ENCODE results near the gene GRAMD2B. TPM values are rescaled to one million over a fixed set of nuclear protein-coding genes. Genes with fewer than 3 reads are reported as not detected.

Gene GRAMD2B
- total RNA-seq, 2 donors from 2014 or later = 12.7 to 15.7 TPM

GRCh38 chr5:126479810-126480209 is 56.6 kb downstream of the GRAMD2B start:
- no peak overlapping the region for H3K27ac Mint-ChIP-seq
- ATAC-seq (replicated peaks in 1 of 2) (no peak), DNase-seq (no peak)
- H3K27me3 Mint-ChIP-seq (ENCODE audit: low read depth) = no peaks in the 10 kb centered on the region
- peaks cover 4 to 21% of the 10 kb centered on the region in 2 donors for H3K36me3 Mint-ChIP-seq (ENCODE audit: insufficient read depth in 2 of 2)
- H3K4me1 Mint-ChIP-seq (ENCODE audit: low read depth) = no peaks in the 10 kb centered on the region
- no peak overlapping the region for H3K4me3 Mint-ChIP-seq
- H3K9me3 Mint-ChIP-seq = no peaks in the 10 kb centered on the region

DNA sequence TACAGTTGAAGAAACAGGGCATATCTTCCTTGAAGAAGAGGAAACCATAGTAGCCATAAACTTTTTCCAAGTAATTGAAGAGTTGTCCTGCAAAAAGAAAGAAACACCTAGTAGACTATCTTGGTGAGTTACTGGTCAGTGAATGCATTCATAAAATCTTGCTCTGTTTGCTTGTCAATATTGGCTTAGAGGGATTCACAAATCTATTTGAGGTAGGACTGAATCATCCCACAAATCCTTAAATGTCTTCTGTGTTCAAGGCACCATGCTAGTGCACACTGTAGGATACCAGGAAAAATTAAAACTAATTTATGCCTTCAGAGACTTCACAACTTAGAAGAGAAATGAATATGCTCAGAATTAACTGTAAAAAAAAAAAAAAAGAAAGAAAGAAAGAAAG is 57.6 kb downstream of the GRAMD2B start:
- ATAC-seq (replicated peaks in 1 of 2) = no peak
- no peaks in the 10 kb centered on the region for H3K9me3 Mint-ChIP-seq
- DNase-seq = no peak
- no peaks in the 10 kb centered on the region for H3K4me1 Mint-ChIP-seq (ENCODE audit: low read depth)
- no peaks in the 10 kb centered on the region for H3K27me3 Mint-ChIP-seq (ENCODE audit: low read depth)
- H3K4me3 Mint-ChIP-seq = no peak overlapping the region
- H3K36me3 Mint-ChIP-seq (ENCODE audit: insufficient read depth in 2 of 2) = peaks cover 4 to 16% of the 10 kb centered on the region in 2 donors
- H3K27ac Mint-ChIP-seq = no peak overlapping the region

- H3K27me3 Mint-ChIP-seq (ENCODE audit: low read depth) = no peaks in the 10 kb centered on the region
- ATAC-seq (replicated peaks in 1 of 2) = no peak
- H3K27ac Mint-ChIP-seq = no peak overlapping the region
- H3K4me1 Mint-ChIP-seq (ENCODE audit: low read depth) = no peaks in the 10 kb centered on the region
- H3K9me3 Mint-ChIP-seq = no peaks in the 10 kb centered on the region
- H3K4me3 Mint-ChIP-seq = no peak overlapping the region
- DNase-seq = no peak
- peaks cover 5 to 20% of the 10 kb centered on the region in 2 donors for H3K36me3 Mint-ChIP-seq (ENCODE audit: insufficient read depth in 2 of 2)
Observed at GRCh38 chr5:126481243-126481642, 58.0 kb downstream of the GRAMD2B start.

DNA sequence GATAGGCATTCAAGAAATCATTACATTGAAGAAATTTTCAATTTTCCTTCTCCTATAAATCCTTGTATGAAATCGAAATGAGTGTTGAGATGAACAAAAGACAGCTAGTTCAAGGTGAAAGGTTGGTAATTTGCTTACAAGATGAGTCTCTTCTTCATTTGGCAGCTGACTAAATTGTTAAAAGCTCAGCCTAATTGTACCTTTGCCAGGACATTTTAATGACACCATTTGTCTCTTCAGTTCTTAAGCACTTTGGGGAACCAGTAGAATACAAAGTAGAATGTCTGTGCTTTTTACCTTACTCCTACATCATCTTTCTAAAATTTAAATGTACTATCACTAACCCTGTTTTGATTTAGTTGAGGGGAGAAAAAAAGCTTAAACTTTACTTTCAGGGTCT is 59.4 kb downstream of the GRAMD2B start:
- H3K27me3 Mint-ChIP-seq (ENCODE audit: low read depth) = no peaks in the 10 kb centered on the region
- no peak for DNase-seq
- H3K9me3 Mint-ChIP-seq = no peaks in the 10 kb centered on the region
- H3K36me3 Mint-ChIP-seq (ENCODE audit: insufficient read depth in 2 of 2) = peaks cover 4 to 25% of the 10 kb centered on the region in 2 donors
- H3K4me1 Mint-ChIP-seq (ENCODE audit: low read depth) = no peaks in the 10 kb centered on the region
- ATAC-seq (replicated peaks in 1 of 2) = no peak
- H3K27ac Mint-ChIP-seq = peak overlapping the region; percentile 33
- H3K4me3 Mint-ChIP-seq = no peak overlapping the region

GRCh38 chr5:126483156-126483555 is 59.9 kb downstream of the GRAMD2B start:
- H3K4me1 Mint-ChIP-seq (ENCODE audit: low read depth) = no peaks in the 10 kb centered on the region
- no peak for ATAC-seq (replicated peaks in 1 of 2)
- no peaks in the 10 kb centered on the region for H3K9me3 Mint-ChIP-seq
- no peaks in the 10 kb centered on the region for H3K27me3 Mint-ChIP-seq (ENCODE audit: low read depth)
- no peak overlapping the region for H3K27ac Mint-ChIP-seq
- no peak overlapping the region for H3K4me3 Mint-ChIP-seq
- peaks cover 4 to 26% of the 10 kb centered on the region in 2 donors for H3K36me3 Mint-ChIP-seq (ENCODE audit: insufficient read depth in 2 of 2)
- DNase-seq = no peak

GRCh38 chr5:126484253-126484652 is 61.0 kb downstream of the GRAMD2B start:
- H3K36me3 Mint-ChIP-seq (ENCODE audit: insufficient read depth in 2 of 2) = peaks cover 8 to 27% of the 10 kb centered on the region in 2 donors
- H3K27ac Mint-ChIP-seq = no peak overlapping the region
- no peaks in the 10 kb centered on the region for H3K9me3 Mint-ChIP-seq
- H3K4me1 Mint-ChIP-seq (ENCODE audit: low read depth) = no peaks in the 10 kb centered on the region
- DNase-seq (no peak), ATAC-seq (replicated peaks in 1 of 2) (no peak)
- no peak overlapping the region for H3K4me3 Mint-ChIP-seq
- no peaks in the 10 kb centered on the region for H3K27me3 Mint-ChIP-seq (ENCODE audit: low read depth)

DNA sequence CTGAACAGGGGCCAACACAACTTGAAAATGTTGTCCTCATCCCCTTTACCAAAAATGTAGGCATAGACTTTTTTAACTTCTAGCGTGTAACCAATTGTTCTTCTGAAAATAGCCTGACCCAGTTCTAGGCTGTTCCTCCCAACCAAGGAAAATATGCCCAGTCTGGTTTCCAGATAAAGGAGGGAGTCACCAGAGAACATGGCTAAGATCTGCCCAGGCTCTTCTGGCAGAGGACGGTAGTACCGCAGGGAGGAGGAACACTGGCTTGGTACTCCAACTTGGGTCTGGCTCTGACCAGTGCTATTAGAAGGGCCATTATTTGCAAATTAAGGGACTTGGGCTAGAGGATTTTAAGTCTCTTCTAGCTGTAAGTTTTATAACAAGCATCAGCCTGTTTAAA is 63.1 kb downstream of the GRAMD2B start:
- Mint-ChIP-seq H3K4me1 (ENCODE audit: low read depth) (no peaks in the 10 kb centered on the region), H3K9me3 (no peaks in the 10 kb centered on the region), H3K27me3 (ENCODE audit: low read depth) (no peaks in the 10 kb centered on the region), H3K36me3 (ENCODE audit: insufficient read depth in 2 of 2) (peaks cover 11 to 25% of the 10 kb centered on the region in 2 donors), H3K4me3 (no peak overlapping the region), H3K27ac (no peak overlapping the region)
- DNase-seq (no peak), ATAC-seq (replicated peaks in 1 of 2) (no peak)

DNA sequence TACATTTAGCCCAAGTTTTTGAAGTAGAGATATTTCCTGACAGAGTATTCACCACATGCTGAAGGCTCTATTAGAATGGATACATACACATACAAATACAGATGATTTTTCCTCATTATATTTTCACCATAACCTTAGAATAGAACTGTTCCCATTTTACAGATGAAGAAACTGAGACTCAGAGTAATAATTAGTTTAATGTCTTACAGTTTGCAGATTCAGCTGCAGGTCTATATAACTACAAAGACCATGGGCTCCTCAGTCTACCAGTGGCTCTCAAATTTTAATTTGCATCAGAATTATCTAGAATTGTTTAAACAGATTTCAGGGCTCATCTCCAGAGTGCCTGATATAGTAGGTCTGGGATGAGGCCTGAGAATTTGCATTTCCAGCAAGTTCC is 64.4 kb downstream of the GRAMD2B start:
- Mint-ChIP-seq H3K27me3 (ENCODE audit: low read depth) (no peaks in the 10 kb centered on the region), H3K4me1 (ENCODE audit: low read depth) (no peaks in the 10 kb centered on the region), H3K9me3 (no peaks in the 10 kb centered on the region), H3K27ac (no peak overlapping the region), H3K4me3 (no peak overlapping the region), H3K36me3 (ENCODE audit: insufficient read depth in 2 of 2) (peaks cover 9 to 21% of the 10 kb centered on the region in 2 donors)
- ATAC-seq (replicated peaks in 1 of 2) (no peak), DNase-seq (no peak)

DNA sequence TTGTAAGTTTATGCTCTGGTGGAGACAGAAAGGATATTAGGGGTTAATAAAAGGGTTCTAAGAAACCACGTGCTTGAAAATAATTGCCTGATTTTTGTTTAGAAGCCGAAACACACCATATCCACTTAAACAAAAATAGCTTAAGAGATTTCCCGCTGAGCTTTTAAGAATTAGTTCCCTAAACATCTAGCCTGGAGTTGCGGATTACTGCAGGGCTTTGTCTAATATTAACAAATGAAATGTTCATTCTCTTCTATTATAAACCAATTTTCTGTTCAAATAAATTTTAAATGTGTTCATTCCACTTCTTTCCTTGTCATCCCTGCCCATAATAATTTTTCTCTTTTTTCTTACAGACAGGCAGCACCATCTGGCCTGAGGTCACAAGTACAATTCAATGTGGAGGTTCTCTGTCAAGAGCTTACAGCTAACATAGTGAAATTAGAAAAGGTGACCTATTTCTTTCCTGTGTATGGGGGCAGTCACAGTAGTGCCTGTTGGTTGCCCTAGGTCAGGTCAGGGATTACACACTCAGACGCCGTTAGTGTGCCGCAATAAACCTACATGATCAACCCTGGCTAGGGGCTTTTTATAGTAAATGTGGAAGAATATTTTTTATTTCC is 65.3 kb downstream of the GRAMD2B start:
- ATAC-seq (replicated peaks in 1 of 2) (no peak), DNase-seq (no peak)
- Mint-ChIP-seq H3K27me3 (ENCODE audit: low read depth) (no peaks in the 10 kb centered on the region), H3K9me3 (no peaks in the 10 kb centered on the region), H3K4me3 (no peak overlapping the region), H3K27ac (no peak overlapping the region), H3K4me1 (ENCODE audit: low read depth) (no peaks in the 10 kb centered on the region), H3K36me3 (ENCODE audit: insufficient read depth in 2 of 2) (peaks cover 9 to 16% of the 10 kb centered on the region in 2 donors)

GRCh38 chr5:126490167-126490940 is 67.1 kb downstream of the GRAMD2B start:
- ATAC-seq (replicated peaks in 1 of 2) = no peak
- H3K36me3 Mint-ChIP-seq (ENCODE audit: insufficient read depth in 2 of 2) = peaks cover 9 to 16% of the 10 kb centered on the region in 2 donors
- H3K4me1 Mint-ChIP-seq (ENCODE audit: low read depth) = no peaks in the 10 kb centered on the region
- DNase-seq = no peak
- H3K9me3 Mint-ChIP-seq = no peaks in the 10 kb centered on the region
- no peak overlapping the region for H3K4me3 Mint-ChIP-seq
- no peaks in the 10 kb centered on the region for H3K27me3 Mint-ChIP-seq (ENCODE audit: low read depth)
- no peak overlapping the region for H3K27ac Mint-ChIP-seq

- no peaks in the 10 kb centered on the region for H3K27me3 Mint-ChIP-seq (ENCODE audit: low read depth)
- no peak overlapping the region for H3K4me3 Mint-ChIP-seq
- DNase-seq = no peak
- H3K4me1 Mint-ChIP-seq (ENCODE audit: low read depth) = no peaks in the 10 kb centered on the region
- no peak for ATAC-seq (replicated peaks in 1 of 2)
- peaks cover 6% of the 10 kb centered on the region in 2 donors for H3K36me3 Mint-ChIP-seq (ENCODE audit: insufficient read depth in 2 of 2)
- no peak overlapping the region for H3K27ac Mint-ChIP-seq
- H3K9me3 Mint-ChIP-seq = no peaks in the 10 kb centered on the region
Observed at GRCh38 chr5:126492939-126493338, 69.7 kb downstream of the GRAMD2B start.

- DNase-seq (no peak), ATAC-seq (replicated peaks in 1 of 2) (no peak)
- Mint-ChIP-seq H3K9me3 (no peaks in the 10 kb centered on the region), H3K27ac (no peak overlapping the region), H3K36me3 (ENCODE audit: insufficient read depth in 2 of 2) (peaks cover 3 to 5% of the 10 kb centered on the region in 2 donors), H3K27me3 (ENCODE audit: low read depth) (no peaks in the 10 kb centered on the region), H3K4me3 (no peak overlapping the region), H3K4me1 (ENCODE audit: low read depth) (peaks cover 2% of the 10 kb centered on the region)
Observed at GRCh38 chr5:126494393-126494792, 71.2 kb downstream of the GRAMD2B start.

- ATAC-seq (replicated peaks in 1 of 2) = no peak
- H3K4me1 Mint-ChIP-seq (ENCODE audit: low read depth) = peaks cover 10% of the 10 kb centered on the region
Observed at GRCh38 chr5:126497506-126497905, 74.3 kb downstream of the GRAMD2B start.

DNA sequence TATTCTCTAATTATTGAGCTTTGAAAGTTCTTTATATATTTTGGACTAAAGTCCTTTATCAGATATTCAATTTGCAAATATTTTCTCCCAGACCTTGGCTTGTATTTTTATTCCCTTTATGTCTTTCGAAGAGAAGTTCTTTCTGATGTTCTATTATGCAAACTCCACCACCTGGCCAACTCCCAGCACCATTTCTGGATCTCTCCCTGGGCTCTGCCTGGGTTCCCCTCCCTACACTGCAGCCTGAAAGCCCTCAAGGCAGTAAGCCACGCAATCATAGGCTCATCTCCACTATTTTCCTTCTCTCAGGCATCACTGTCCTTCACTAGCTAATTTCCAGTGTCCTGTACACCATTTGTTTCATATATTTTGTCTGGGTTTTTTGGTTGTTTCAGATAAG is 76.1 kb downstream of the GRAMD2B start:
- Mint-ChIP-seq H3K4me3 (no peak overlapping the region), H3K27me3 (ENCODE audit: low read depth) (no peaks in the 10 kb centered on the region), H3K9me3 (no peaks in the 10 kb centered on the region), H3K4me1 (ENCODE audit: low read depth) (peaks cover 10% of the 10 kb centered on the region), H3K27ac (no peak overlapping the region), H3K36me3 (ENCODE audit: insufficient read depth in 2 of 2) (no peaks in the 10 kb centered on the region)
- ATAC-seq (replicated peaks in 1 of 2) (no peak), DNase-seq (no peak)

More at GRCh38 chr5:126497506-126497905, 74.3 kb downstream of the GRAMD2B start:
- no peaks in the 10 kb centered on the region for H3K27me3 Mint-ChIP-seq (ENCODE audit: low read depth)
- H3K36me3 Mint-ChIP-seq (ENCODE audit: insufficient read depth in 2 of 2) = no peaks in the 10 kb centered on the region
- H3K9me3 Mint-ChIP-seq = no peaks in the 10 kb centered on the region
- no peak overlapping the region for H3K27ac Mint-ChIP-seq
- H3K4me3 Mint-ChIP-seq = no peak overlapping the region
- no peak for DNase-seq

Measured in activated T-cell treated with anti-CD3 and anti-CD28 coated beads, Interleukin-2, amount 50 U/mL, for 72 hours (primary cell).